EL (cell line): Measurements from ENCODE around the gene RNF186.
"Not testable (repeated sequence)": the region's sequence is repeated elsewhere in the genome, so short reads cannot be mapped to it uniquely, and the experiment has no call there.

ENCODE experiments used
- DNase-seq: peaks from one replicate; pipeline ENCODE4 v3.0.0-alpha.2; 2016

RNF186 gene, protein sequence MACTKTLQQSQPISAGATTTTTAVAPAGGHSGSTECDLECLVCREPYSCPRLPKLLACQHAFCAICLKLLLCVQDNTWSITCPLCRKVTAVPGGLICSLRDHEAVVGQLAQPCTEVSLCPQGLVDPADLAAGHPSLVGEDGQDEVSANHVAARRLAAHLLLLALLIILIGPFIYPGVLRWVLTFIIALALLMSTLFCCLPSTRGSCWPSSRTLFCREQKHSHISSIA

DNA sequence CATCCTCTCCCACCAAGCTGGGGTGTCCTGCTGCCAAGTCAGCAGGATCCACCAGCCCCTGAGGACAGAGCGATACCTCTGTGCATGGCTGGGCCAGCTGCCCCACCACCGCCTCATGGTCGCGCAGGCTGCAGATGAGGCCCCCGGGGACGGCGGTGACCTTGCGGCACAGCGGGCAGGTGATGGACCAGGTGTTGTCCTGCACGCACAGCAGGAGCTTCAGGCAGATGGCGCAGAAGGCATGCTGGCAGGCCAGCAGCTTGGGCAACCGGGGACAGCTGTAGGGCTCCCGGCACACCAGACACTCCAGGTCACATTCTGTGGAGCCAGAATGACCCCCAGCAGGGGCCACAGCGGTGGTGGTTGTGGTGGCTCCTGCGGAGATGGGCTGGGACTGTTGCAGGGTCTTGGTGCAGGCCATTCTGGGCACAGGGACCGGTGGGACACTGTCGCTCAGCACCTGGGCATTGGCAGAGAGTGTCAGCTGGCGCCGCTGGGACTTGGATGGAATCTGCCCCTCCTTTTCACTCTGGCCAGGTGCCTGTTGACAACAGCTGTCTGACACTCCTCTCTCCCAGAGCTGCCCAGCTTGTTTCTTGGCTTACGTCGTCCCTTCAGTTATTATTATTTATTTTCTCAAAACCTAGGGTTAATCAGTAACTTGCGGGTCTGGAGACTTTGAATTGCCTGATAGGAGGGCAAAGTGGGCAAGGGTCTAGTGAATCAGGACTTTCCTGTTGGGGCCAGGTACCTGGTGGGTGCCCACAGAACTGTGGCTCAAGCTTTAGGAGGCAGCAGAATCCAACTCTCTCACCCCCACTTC lies at the start of gene RNF186:
Gene RNF186, minus strand, starts transcription at position 603 of the 823 bp plus-strand sequence. Its CDS starts 182 bp downstream, at position 421.
- DNase-seq, result no peak

GRCh38 chr1:19864570-19865160 lies 49.6 kb upstream of the RNF186 start:
- no peak for DNase-seq

- no peak for DNase-seq
Measured at GRCh38 chr1:19862944-19863343, 47.9 kb upstream of the RNF186 start.

- no peak for DNase-seq
Measured at GRCh38 chr1:19861842-19862530, 46.9 kb upstream of the RNF186 start.

- DNase-seq, result peak; percentile 78
Measured at GRCh38 chr1:19861034-19861433, 46.0 kb upstream of the RNF186 start.

- DNase-seq, result no peak
Measured at GRCh38 chr1:19860418-19860817, 45.3 kb upstream of the RNF186 start.

- DNase-seq, result no peak
Measured at GRCh38 chr1:19859876-19860275, 44.8 kb upstream of the RNF186 start.

GRCh38 chr1:19858893-19859292 lies 43.8 kb upstream of the RNF186 start:
- no peak for DNase-seq

- DNase-seq, result no peak
Measured at GRCh38 chr1:19854866-19855265, 39.8 kb upstream of the RNF186 start.

DNA sequence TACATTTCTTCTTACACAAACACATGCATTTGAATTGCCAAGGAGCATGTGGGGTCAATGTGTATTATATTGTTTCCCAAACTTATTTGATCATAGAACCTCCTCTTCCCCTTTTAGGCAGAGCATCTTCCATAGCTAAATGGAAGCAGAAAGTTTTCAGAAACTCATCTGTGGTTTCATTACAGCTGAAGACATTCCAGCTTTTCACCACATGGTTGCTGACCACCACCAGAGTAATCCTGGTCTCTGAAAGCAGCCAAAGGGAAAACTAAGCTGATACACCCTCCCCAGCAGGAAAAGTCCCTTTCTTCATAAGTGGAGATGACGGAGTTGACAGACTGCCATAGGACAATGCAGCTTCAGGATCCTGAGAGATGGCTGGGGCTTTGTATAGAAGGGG lies 37.0 kb upstream of the RNF186 start:
- DNase-seq, result no peak

GRCh38 chr1:19850214-19850613 lies 35.1 kb upstream of the RNF186 start:
- no peak for DNase-seq

- DNase-seq, result not testable (repeated sequence)
Measured at GRCh38 chr1:19849307-19849706, 34.2 kb upstream of the RNF186 start.

GRCh38 chr1:19847334-19847733 lies 32.3 kb upstream of the RNF186 start:
- DNase-seq, result not testable (repeated sequence)

GRCh38 chr1:19846338-19846737 lies 31.3 kb upstream of the RNF186 start:
- DNase-seq, result no peak

DNA sequence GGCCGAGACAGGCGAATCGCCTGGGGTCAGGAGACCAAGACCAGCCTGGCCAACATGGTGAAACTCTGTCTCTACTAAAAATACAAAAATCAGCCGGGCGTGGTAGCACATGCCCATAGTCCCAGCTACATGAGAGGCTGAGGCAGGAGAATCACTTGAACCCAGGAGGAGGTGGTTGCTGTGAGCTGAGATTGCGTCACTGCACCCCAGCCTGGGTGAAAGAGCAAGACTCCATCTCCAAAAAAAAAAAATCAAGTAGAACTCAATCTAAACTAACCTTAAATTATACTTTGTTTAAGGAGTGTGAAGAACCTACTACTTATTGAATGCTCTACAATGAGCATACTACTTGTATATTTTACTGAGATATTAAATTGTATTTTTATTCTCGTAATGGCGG lies 30.5 kb upstream of the RNF186 start:
- DNase-seq, result no peak

- DNase-seq, result no peak
Measured at GRCh38 chr1:19844731-19845495, 29.8 kb upstream of the RNF186 start.

DNA sequence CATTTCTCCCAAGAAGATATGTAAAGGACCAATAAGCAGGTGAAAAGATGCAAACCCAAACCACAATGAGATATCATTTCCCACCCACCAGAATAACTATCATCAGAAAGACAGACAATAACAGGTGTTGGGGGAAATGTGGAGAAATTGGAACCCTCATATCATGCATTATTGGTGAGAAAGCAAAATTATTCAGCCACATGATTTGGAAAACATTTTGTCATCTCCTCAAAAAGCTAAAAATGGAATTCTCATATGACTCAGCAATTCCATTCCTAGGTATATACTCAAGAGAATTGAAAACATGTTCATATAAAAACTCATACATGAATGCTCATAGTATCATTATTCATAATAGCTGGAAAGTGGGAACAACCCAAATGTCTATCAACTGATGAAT lies 25.1 kb upstream of the RNF186 start:
- no peak for DNase-seq

DNA sequence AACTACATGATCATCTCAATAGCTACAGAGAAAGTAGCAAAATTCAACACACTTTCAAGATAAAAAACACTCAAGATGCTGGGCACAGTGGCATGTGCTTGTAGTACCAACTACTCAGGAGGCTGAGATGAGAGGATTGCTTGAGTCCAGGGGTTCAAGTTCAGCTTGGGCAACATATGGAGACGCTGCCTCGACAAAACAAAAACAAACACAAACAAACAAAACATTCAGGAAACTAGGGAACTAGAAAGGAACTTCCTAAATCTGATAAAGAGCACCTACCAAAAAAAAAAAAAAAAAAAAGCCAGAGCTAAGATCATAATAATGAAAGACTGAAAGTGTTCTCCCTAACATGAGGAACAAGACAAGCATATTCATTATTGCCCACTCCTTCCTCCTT lies 22.8 kb upstream of the RNF186 start:
- DNase-seq, result no peak

- peak; percentile 21 for DNase-seq
Measured at GRCh38 chr1:19835578-19835977, 20.5 kb upstream of the RNF186 start.

- no peak for DNase-seq
Measured at GRCh38 chr1:19831441-19831840, 16.4 kb upstream of the RNF186 start.

DNA sequence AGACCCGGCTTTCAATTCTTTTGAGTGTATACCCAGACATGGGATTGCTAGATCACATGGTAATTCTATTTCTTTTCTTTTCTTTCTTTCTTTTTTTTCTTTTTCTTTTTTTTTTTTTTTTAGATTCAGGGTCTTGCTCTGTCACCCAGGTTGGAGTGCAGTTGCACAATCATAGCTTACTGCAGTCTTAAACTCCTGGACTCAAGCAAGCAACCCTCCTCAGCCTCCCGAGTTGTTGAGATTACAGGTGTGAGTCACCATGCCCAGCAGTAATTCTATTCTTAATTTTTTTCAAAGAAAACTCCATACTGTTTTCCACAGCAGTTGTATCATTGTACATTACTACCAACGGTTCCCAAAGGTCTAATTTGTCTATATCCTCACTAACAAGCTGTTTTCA lies 13.5 kb upstream of the RNF186 start:
- DNase-seq, result peak; percentile 30

DNA sequence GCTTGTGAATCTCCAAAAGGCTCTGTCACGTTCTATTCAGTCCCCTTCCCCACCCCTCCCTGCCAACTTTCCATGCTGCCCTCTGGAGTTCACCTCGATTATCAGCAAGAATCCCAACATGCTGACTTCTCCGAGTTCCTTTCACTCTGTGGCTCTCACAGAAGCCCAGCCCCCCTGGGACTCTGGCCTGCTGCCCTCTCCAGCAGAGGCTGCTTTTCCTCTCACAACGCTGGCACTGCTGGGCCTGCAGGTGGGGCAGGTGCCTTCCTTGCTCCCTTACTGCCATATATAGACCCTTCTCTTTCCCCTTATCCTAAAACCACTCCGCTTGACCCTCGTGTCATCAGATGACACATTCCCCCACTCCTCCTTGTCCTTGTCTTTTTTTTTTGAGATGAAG lies 10.2 kb upstream of the RNF186 start:
- DNase-seq, result no peak

GRCh38 chr1:19824541-19824940 lies 9.5 kb upstream of the RNF186 start:
- peak; percentile 18 for DNase-seq
